Left ventricle myocardium inferior (tissue), 1 donor: ENCODE data around the gene ASTN1. TPM values are rescaled to one million over a fixed set of nuclear protein-coding genes. Genes with fewer than 3 reads are reported as not detected.

Source experiments
- DNase-seq: peaks from one replicate; pipeline ENCODE4 v3.0.0-alpha.2; 2020
- H3K27ac ChIP-seq: fragments of 200-600 bp; replicated peaks from 2 replicates; pipeline ENCODE4 v1.8.0; 2021
- H3K27me3 ChIP-seq: fragments of 200-600 bp; 2 replicates; pipeline ENCODE4 v1.8.0; 2021; ENCODE audit warnings: low read depth
- H3K36me3 ChIP-seq: fragments of 200-600 bp; 2 replicates; pipeline ENCODE4 v1.8.0; 2021
- H3K4me1 ChIP-seq: fragments of 200-600 bp; 2 replicates; pipeline ENCODE4 v1.8.0; 2021
- H3K4me3 ChIP-seq: fragments of 200-600 bp; 2 replicates; pipeline ENCODE4 v1.8.0; 2021; ENCODE audit warnings: mild to moderate bottlenecking, moderate library complexity
- H3K9me3 ChIP-seq: fragments of 200-600 bp; replicated peaks from 2 replicates; pipeline ENCODE4 v1.8.0; 2021
- intact Hi-C: fragments of 100-400 bp; cut with micrococcal nuclease; formaldehyde crosslinking; loops from one replicate; pipeline ENCODE4 v1.11.0; 2022
- total RNA-seq: library from RNA; stranded (reverse); fragmentation: NEBNext Ultra II Directional; extraction: Animal tissue kit (Norgen Biotek cat#: 25700); gene quantifications from one replicate; pipeline ENCODE4 v1.2.1, GENCODE V29; 2021
- TF ChIP-seq, protein P1 (sequence below): fragments of 200-600 bp; IDR thresholded peaks from 2 replicates; pipeline ENCODE4 v1.8.0; 2021; ENCODE audit warnings: antibody characterized with exemption, mild to moderate bottlenecking, borderline replicate concordance
- donor health status: DM: no; HTN: yes; CAD: no; lungs with severe emphysema.

ASTN1 gene
- total RNA-seq, 1 donor from 2014 or later = 0.33 TPM

DNA sequence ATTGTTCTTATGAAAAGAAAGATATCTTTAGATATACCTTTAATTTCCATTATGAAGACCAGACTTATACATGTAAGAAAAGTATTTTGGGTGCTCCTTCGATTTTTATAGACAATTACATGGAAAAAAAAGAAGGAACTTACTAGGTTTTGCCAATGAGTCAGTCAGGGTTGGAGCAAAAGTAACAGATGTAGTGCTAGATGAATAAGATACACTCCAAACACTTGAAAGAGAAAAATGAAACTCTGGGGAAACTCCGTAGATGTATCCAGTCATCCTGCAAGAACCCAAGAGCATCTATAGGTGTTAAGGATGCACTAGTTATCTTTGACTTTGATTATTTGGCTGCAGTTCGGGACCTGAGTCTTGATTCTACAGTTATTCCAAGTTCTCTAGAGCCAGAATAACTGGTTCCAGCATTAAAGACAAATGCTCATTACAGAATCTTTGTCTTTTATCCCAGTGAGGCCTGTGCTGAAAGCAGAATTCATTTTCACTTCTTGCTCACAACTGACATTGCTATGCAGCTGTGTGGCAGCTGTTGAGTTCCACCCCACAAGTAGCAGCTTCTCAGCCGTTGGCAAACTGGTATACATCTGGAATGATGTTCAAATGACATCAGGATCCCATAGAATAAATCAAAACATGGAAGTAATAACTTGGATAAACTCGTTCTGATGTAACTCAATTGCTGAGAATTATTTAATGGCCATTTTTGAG is 326.1 kb downstream of the ASTN1 start:
- TF ChIP-seq, protein P1, sequence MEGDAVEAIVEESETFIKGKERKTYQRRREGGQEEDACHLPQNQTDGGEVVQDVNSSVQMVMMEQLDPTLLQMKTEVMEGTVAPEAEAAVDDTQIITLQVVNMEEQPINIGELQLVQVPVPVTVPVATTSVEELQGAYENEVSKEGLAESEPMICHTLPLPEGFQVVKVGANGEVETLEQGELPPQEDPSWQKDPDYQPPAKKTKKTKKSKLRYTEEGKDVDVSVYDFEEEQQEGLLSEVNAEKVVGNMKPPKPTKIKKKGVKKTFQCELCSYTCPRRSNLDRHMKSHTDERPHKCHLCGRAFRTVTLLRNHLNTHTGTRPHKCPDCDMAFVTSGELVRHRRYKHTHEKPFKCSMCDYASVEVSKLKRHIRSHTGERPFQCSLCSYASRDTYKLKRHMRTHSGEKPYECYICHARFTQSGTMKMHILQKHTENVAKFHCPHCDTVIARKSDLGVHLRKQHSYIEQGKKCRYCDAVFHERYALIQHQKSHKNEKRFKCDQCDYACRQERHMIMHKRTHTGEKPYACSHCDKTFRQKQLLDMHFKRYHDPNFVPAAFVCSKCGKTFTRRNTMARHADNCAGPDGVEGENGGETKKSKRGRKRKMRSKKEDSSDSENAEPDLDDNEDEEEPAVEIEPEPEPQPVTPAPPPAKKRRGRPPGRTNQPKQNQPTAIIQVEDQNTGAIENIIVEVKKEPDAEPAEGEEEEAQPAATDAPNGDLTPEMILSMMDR = no peak
- peaks cover 6% of the 10 kb centered on the region for H3K4me1 ChIP-seq
- no peaks in the 10 kb centered on the region for H3K9me3 ChIP-seq
- H3K36me3 ChIP-seq = no peaks in the 10 kb centered on the region
- intact Hi-C loops = no loop called here
- no peak overlapping the region for H3K27ac ChIP-seq
- no peaks in the 10 kb centered on the region for H3K27me3 ChIP-seq
- no peak overlapping the region for H3K4me3 ChIP-seq
- no peak for DNase-seq

DNA sequence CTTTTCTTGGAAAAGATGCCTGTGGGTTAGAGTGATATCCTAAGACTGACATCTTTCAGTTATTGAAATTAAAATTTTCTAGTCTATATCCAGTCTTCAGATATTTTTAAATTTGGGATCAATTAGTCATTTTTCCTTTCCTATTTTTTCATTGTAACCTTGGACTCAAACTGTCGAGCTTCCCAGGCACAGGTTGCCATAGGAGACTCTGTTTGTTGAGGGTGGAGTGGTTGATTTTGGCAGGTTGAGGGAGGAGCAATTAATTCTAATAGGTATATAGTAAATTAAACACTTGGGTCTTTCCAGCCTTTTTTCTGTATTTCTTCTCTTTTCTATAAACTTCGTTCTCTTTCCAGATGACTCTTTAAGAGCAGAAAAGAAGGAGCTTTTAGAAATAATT is 326.8 kb downstream of the ASTN1 start:
- Histone ChIP-seq H3K27me3 (no peaks in the 10 kb centered on the region), H3K4me3 (no peak overlapping the region), H3K36me3 (no peaks in the 10 kb centered on the region), H3K4me1 (no peaks in the 10 kb centered on the region), H3K27ac (no peak overlapping the region), H3K9me3 (no peaks in the 10 kb centered on the region)
- TF ChIP-seq, protein P1 = no peak
- no peak for DNase-seq
- intact Hi-C loops = no loop called here

DNA sequence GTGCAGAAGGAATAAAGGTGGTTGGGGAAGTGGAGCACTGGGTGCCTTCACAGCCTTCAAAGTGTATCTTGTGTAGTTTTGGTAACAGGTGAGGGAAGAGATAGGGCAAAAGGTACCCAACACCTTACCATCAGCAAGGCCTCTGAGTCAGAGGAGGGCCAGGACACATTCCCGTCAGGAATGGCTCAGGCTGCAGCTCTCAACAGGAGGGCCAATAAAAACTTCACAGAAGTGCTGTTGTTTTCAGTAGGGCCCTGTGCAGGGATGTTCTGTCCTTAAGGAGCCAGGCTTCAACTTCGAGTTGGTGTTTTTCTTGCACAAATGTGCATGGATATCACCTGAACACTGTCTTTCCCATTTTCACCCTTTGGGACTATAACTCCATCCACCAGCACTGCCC is 333.4 kb downstream of the ASTN1 start:
- H3K9me3 ChIP-seq = no peaks in the 10 kb centered on the region
- intact Hi-C loops = no loop called here
- H3K27me3 ChIP-seq = no peaks in the 10 kb centered on the region
- TF ChIP-seq, protein P1 = no peak
- H3K4me1 ChIP-seq = no peaks in the 10 kb centered on the region
- no peak for DNase-seq
- H3K36me3 ChIP-seq = no peaks in the 10 kb centered on the region
- H3K27ac ChIP-seq = no peak overlapping the region
- H3K4me3 ChIP-seq = no peak overlapping the region

DNA sequence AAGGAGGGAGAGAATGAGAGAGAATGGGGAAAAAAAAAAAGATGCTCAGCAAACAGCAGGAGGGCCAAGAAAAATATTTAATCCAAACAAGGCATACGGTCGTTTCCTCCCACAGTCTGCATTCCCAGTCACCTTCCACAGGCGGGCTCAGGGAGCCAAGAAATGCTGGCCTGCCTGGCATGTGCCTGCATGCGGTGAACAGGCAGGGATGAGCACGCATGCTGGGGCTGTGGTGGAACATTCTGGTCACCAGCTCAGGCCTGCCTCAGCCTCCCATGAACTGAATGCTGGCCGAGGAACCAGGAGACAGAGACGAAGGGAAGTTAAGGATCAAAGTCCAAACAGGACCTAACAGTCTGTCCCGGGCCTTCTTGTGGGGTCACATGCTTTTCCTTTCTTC is 335.3 kb downstream of the ASTN1 start:
- Histone ChIP-seq H3K9me3 (no peaks in the 10 kb centered on the region), H3K27ac (no peak overlapping the region), H3K4me1 (no peaks in the 10 kb centered on the region), H3K4me3 (no peak overlapping the region), H3K27me3 (no peaks in the 10 kb centered on the region), H3K36me3 (no peaks in the 10 kb centered on the region)
- intact Hi-C loops = no loop called here
- TF ChIP-seq, protein P1 = no peak
- no peak for DNase-seq

DNA sequence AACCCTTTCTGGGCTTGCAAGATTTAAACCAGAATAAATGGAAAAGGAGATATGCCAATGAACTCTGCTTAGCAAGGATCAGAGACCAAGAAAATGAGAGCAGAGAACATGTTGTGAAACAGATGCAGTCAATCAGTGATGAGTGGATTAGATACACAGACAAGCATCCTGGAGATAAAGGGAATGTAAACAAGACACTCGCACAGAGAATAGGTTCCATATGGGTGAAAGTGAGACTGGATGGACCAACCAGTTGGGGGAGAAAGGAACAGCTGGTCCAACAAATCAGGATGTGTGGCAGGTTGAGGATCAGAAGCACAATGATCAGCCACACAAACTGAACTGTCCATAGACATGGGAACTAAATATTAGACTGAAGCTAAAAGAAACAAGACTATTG is 338.2 kb downstream of the ASTN1 start:
- H3K36me3 ChIP-seq = no peaks in the 10 kb centered on the region
- no peak overlapping the region for H3K4me3 ChIP-seq
- TF ChIP-seq, protein P1 = no peak
- no peaks in the 10 kb centered on the region for H3K27me3 ChIP-seq
- no peak for DNase-seq
- no peaks in the 10 kb centered on the region for H3K4me1 ChIP-seq
- H3K9me3 ChIP-seq = no peaks in the 10 kb centered on the region
- no peak overlapping the region for H3K27ac ChIP-seq
- intact Hi-C loops = no loop called here
